Measurements from ENCODE around the gene PTH1R. TPM values are rescaled to one million over a fixed set of nuclear protein-coding genes. Genes with fewer than 3 reads are reported as not detected.
"Not testable (repeated sequence)": the region's sequence is repeated elsewhere in the genome, so short reads cannot be mapped to it uniquely, and the experiment has no call there.

Gene PTH1R
- total RNA-seq, 1 experiment from 2014 or later = not detected

DNA sequence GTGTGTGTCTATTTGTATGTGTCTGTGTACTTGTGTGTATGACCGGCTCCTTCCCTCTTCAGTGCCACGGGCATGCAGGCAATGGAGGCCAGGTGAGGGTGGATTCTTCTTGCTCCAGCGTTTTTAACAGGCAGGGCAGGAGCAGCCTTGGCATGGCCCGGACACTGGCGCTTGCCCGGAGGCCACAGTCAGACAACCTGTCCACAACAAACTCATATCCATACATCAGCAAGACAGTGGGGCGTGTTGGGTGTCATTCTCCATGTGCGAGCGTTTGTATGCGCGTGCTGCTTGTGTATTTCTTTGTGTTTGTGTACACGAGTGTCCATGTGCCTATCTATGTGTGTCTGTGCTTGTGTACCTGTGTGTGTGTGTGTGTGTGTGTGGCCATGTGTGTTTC, 29.8 kb downstream of the PTH1R start:
- DNase-seq (ENCODE audit: low read depth in 1 of 2, low spot score in 2 of 2) = no peak
- no peaks in the 10 kb centered on the region for H3K27me3 ChIP-seq (replicated peaks)
- H3K9me3 ChIP-seq (replicated peaks) = no peaks in the 10 kb centered on the region
- H3K4me3 ChIP-seq = no peak overlapping the region
- peaks cover 12% of the 10 kb centered on the region for H3K4me1 ChIP-seq (replicated peaks)
- H3K36me3 ChIP-seq = no peaks in the 10 kb centered on the region
- H3K27ac ChIP-seq = no peak overlapping the region

DNA sequence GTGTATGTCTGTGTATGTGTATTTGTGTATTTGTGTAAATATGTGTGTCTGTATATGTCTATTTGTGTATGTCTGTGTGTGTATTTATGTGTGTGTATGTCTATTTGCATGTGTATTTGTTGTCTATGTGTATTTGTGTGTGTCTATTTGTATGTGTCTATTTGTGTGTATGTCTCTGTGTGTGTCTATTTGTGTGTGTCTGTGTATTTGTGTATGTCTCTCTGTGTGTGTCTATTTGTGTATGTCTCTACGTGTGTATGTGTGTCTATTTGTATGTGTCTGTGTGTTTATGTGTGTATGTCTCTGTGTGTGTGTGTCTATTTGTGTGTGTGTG, 30.4 kb downstream of the PTH1R start:
- Histone ChIP-seq H3K36me3 (no peaks in the 10 kb centered on the region), H3K27me3 (replicated peaks) (no peaks in the 10 kb centered on the region), H3K9me3 (replicated peaks) (no peaks in the 10 kb centered on the region), H3K27ac (no peak overlapping the region), H3K4me3 (no peak overlapping the region), H3K4me1 (replicated peaks) (peaks cover 12% of the 10 kb centered on the region)
- no peak for DNase-seq (ENCODE audit: low read depth in 1 of 2, low spot score in 2 of 2)

DNA sequence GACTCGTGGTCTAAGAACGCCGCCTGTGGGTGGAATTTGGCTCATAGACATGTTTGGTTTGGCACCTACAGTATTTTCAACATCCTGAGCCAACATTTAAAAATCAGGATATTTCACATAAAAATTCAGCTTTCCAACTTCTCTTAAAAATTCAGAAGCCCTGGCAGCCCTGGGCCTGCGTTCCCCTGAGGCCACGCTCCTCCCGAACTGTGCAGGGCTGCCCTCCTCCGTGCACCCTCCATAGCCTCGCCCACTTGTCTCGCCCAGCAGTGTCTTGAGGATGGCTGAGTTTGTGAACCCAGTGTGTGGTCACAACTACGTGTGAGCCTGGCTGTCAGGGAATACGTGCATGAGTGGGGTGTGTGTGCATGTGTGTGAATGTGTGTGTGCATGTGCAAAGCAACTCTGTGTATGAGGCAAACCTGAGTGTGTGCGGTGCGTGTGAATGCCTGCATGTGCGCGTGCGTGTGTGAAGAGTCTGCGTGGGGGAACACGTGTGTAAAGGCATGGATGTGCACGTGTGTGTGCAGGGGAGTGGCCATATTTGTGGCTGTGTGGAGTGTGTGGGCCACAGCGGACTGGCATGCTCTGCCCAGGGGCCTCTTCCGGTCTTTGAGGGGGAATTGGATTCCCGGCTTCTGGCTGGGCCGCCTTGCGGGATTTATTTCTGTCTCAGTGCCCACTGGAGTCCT, 30.9 kb downstream of the PTH1R start:
- no peaks in the 10 kb centered on the region for H3K27me3 ChIP-seq (replicated peaks)
- peaks cover 12% of the 10 kb centered on the region for H3K4me1 ChIP-seq (replicated peaks)
- H3K36me3 ChIP-seq = no peaks in the 10 kb centered on the region
- H3K9me3 ChIP-seq (replicated peaks) = no peaks in the 10 kb centered on the region
- no peak for DNase-seq (ENCODE audit: low read depth in 1 of 2, low spot score in 2 of 2)
- H3K27ac ChIP-seq = no peak overlapping the region
- no peak overlapping the region for H3K4me3 ChIP-seq

DNA sequence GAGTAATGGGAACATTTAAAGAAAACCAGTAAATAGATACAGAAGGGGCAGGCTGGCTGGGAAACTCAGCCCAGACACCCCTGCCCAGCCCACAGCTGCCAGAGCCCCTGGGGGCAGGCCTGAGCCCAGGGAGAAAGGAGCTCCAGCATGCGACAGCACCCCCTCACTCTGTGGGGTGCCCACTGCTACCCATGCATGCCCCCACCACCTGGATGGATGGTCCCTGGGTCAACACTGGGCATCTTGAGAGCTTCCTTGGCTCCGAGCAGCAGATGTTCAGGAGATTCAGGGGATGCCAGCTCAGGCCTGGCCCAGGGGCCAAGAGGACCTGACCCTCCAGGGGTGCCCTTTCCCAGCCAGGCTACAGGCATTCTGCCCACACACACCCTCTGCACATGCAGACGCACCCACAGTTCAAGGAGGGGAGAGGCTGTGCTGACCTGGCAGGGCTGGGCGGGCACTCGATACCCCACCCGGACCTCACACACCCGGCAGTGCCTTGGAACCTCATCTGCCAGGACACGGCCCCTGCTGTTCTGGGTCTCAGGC, 31.5 kb downstream of the PTH1R start:
- Histone ChIP-seq H3K9me3 (replicated peaks) (no peaks in the 10 kb centered on the region), H3K4me3 (no peak overlapping the region), H3K4me1 (replicated peaks) (peaks cover 14% of the 10 kb centered on the region), H3K27ac (no peak overlapping the region), H3K36me3 (no peaks in the 10 kb centered on the region), H3K27me3 (replicated peaks) (no peaks in the 10 kb centered on the region)
- DNase-seq (ENCODE audit: low read depth in 1 of 2, low spot score in 2 of 2) = no peak

DNA sequence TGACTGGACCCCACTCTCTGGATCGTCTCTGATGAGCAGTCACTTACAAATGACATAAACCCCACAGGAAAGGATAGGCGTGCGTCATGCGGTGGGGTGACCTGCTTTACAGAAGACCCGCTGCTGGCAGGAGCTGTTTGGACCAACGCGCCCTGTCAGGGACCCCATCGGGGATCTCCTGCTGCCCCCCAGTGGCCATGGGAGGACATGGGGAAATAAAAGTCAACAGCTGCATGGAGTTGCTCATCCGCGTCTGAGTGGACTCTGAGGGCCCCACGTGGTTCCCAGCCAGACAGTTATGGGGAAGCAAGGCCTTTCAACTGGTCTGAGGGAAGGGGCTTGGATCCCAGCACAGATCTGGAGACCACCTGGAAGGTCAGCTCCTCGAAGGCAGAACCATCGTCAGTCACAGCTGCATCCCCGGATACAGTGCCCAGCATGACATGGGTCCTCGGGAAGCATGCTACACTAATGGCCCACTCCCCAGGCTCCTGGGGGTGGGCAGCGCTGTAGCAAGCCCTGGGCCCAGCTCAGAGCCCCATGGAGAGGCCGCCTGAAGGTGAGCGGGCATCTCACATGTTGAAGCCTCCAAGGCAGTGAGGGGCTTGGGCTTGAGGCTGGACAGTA, 32.1 kb downstream of the PTH1R start:
- peak; percentile 54 to 86 for DNase-seq (ENCODE audit: low read depth in 1 of 2, low spot score in 2 of 2)
- H3K36me3 ChIP-seq = no peaks in the 10 kb centered on the region
- no peaks in the 10 kb centered on the region for H3K27me3 ChIP-seq (replicated peaks)
- H3K27ac ChIP-seq = no peak overlapping the region
- no peak overlapping the region for H3K4me3 ChIP-seq
- no peaks in the 10 kb centered on the region for H3K9me3 ChIP-seq (replicated peaks)
- peaks cover 14% of the 10 kb centered on the region for H3K4me1 ChIP-seq (replicated peaks)

- no peaks in the 10 kb centered on the region for H3K9me3 ChIP-seq (replicated peaks)
- DNase-seq (ENCODE audit: low read depth in 1 of 2, low spot score in 2 of 2) = no peak
- H3K36me3 ChIP-seq = no peaks in the 10 kb centered on the region
- H3K4me1 ChIP-seq (replicated peaks) = peaks cover 14% of the 10 kb centered on the region
- H3K4me3 ChIP-seq = no peak overlapping the region
- no peak overlapping the region for H3K27ac ChIP-seq
- no peaks in the 10 kb centered on the region for H3K27me3 ChIP-seq (replicated peaks)
Measured at GRCh38 chr3:46910166-46910760, 32.7 kb downstream of the PTH1R start.

- H3K9me3 ChIP-seq (replicated peaks); H3K36me3 ChIP-seq; H3K27ac ChIP-seq; H3K27me3 ChIP-seq (replicated peaks); DNase-seq (ENCODE audit: low read depth in 1 of 2, low spot score in 2 of 2); H3K4me3 ChIP-seq: not testable (repeated sequence)
- peaks cover 14% of the 10 kb centered on the region for H3K4me1 ChIP-seq (replicated peaks)
Measured at GRCh38 chr3:46910914-46911313, 33.4 kb downstream of the PTH1R start.

GRCh38 chr3:46912986-46913385, 35.5 kb downstream of the PTH1R start:
- H3K4me3 ChIP-seq = no peak overlapping the region
- no peak for DNase-seq (ENCODE audit: low read depth in 1 of 2, low spot score in 2 of 2)
- peaks cover 14% of the 10 kb centered on the region for H3K4me1 ChIP-seq (replicated peaks)
- H3K27me3 ChIP-seq (replicated peaks) = no peaks in the 10 kb centered on the region
- peaks cover 10% of the 10 kb centered on the region for H3K36me3 ChIP-seq
- no peak overlapping the region for H3K27ac ChIP-seq
- no peaks in the 10 kb centered on the region for H3K9me3 ChIP-seq (replicated peaks)

- Histone ChIP-seq H3K27me3 (replicated peaks) (no peaks in the 10 kb centered on the region), H3K4me3 (no peak overlapping the region), H3K4me1 (replicated peaks) (peaks cover 14% of the 10 kb centered on the region), H3K9me3 (replicated peaks) (no peaks in the 10 kb centered on the region), H3K36me3 (peaks cover 16% of the 10 kb centered on the region), H3K27ac (no peak overlapping the region)
- DNase-seq (ENCODE audit: low read depth in 1 of 2, low spot score in 2 of 2) = no peak
Measured at GRCh38 chr3:46913644-46914043, 36.1 kb downstream of the PTH1R start.

- no peaks in the 10 kb centered on the region for H3K9me3 ChIP-seq (replicated peaks)
- H3K27ac ChIP-seq = no peak overlapping the region
- peaks cover 28% of the 10 kb centered on the region for H3K36me3 ChIP-seq
- peaks cover 7% of the 10 kb centered on the region for H3K4me1 ChIP-seq (replicated peaks)
- DNase-seq (ENCODE audit: low read depth in 1 of 2, low spot score in 2 of 2) = no peak
- no peaks in the 10 kb centered on the region for H3K27me3 ChIP-seq (replicated peaks)
- no peak overlapping the region for H3K4me3 ChIP-seq
Measured at GRCh38 chr3:46914849-46915248, 37.3 kb downstream of the PTH1R start.

DNA sequence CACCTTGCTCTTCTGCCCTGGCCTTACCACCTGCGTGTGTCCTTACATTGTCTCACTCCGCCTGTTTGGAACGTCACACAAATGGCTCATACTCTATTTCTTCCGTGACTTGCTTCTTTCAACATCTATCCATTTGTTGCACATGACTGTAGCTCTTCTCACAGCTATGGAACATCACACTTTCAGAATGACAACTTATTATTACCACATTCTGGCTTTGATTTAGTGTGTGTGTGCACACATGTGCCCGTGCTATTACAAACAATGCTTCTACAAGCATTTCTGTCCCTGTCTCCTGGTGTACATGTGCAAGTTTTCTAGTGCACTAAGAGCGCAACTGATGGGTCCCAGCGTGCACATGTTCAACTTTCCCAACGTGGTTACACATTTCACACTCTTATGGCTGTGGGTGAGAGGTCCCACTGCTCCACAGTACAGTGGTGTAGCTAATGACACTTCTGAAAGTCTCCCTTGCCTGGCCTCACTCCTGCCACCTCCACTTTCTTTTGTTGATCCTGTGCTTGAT, 37.8 kb downstream of the PTH1R start:
- Histone ChIP-seq H3K36me3 (peaks cover 33% of the 10 kb centered on the region), H3K27ac (no peak overlapping the region), H3K4me1 (replicated peaks) (peaks cover 6% of the 10 kb centered on the region), H3K4me3 (no peak overlapping the region), H3K9me3 (replicated peaks) (no peaks in the 10 kb centered on the region), H3K27me3 (replicated peaks) (no peaks in the 10 kb centered on the region)
- no peak for DNase-seq (ENCODE audit: low read depth in 1 of 2, low spot score in 2 of 2)

DNA sequence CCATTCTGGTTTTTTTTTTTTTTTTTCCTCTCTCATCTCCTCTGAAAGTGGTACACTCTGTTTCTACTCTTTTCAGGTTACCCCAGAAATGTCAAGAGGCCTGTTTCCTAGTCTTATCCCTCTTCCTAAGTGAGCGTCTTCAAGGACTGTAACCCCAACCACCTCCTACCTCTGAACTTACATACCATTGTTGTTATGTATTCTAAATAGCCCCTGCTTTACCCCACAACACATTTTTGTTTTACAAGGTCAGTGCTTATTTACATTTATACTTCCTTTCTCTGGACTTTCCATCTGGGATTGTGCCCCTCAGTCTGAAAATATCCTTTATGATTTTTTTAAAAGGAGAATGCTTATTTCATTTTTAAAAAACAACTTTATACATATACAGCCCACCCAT, 38.8 kb downstream of the PTH1R start:
- peaks cover 42% of the 10 kb centered on the region for H3K36me3 ChIP-seq
- H3K27ac ChIP-seq = no peak overlapping the region
- H3K9me3 ChIP-seq (replicated peaks) = no peaks in the 10 kb centered on the region
- H3K4me3 ChIP-seq = no peak overlapping the region
- H3K4me1 ChIP-seq (replicated peaks) = peaks cover 6% of the 10 kb centered on the region
- no peaks in the 10 kb centered on the region for H3K27me3 ChIP-seq (replicated peaks)
- DNase-seq (ENCODE audit: low read depth in 1 of 2, low spot score in 2 of 2) = no peak

DNA sequence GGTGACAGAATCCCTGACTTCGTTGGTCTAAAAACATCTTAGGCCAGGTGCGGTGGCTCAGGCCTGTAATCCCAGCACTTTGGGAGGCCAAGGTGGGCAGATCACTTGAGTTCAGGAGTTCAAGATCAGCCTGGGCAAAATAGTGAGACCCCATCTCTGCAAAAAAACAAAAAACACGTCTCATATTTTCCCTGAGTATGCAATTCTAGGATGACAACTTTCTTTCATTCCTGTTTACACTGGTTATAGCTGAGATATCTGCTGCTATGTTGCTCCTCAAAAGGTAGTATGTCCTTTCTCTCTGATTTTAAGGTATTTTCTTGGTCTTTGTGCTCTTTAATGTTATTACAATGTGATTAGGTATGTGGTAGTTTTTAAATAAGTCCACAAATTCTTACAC, 39.3 kb downstream of the PTH1R start:
- peaks cover 6% of the 10 kb centered on the region for H3K4me1 ChIP-seq (replicated peaks)
- H3K4me3 ChIP-seq = no peak overlapping the region
- no peaks in the 10 kb centered on the region for H3K9me3 ChIP-seq (replicated peaks)
- no peak for DNase-seq (ENCODE audit: low read depth in 1 of 2, low spot score in 2 of 2)
- H3K27me3 ChIP-seq (replicated peaks) = no peaks in the 10 kb centered on the region
- peaks cover 47% of the 10 kb centered on the region for H3K36me3 ChIP-seq
- no peak overlapping the region for H3K27ac ChIP-seq

GRCh38 chr3:46917257-46917656, 39.7 kb downstream of the PTH1R start:
- peaks cover 6% of the 10 kb centered on the region for H3K4me1 ChIP-seq (replicated peaks)
- no peak for DNase-seq (ENCODE audit: low read depth in 1 of 2, low spot score in 2 of 2)
- H3K4me3 ChIP-seq = no peak overlapping the region
- H3K36me3 ChIP-seq = peaks cover 52% of the 10 kb centered on the region
- no peaks in the 10 kb centered on the region for H3K9me3 ChIP-seq (replicated peaks)
- no peaks in the 10 kb centered on the region for H3K27me3 ChIP-seq (replicated peaks)
- H3K27ac ChIP-seq = no peak overlapping the region

Data from SJSA1 (cell line).